Activated CD4-positive, alpha-beta T cell treated with anti-CD3 and anti-CD28 coated beads, Interleukin-2, Interleukin-6, amounts not matched to agents 100 ng/mL and 50 ng/mL, durations not matched to agents 16 hours and 8 hours (primary cell): ENCODE results near the gene PLIN5.

Experiments used
- DNase-seq: peaks from one replicate; pipeline ENCODE4 v3.0.0-alpha.2; 2020

Gene PLIN5

GRCh38 chr19:4534836-4535658, at the start of gene PLIN5:
PLIN5 (minus strand) TSS chr19:4535224; CDS start chr19:4534074, 1,150 bp downstream.
- DNase-seq, result peak; percentile 21

- DNase-seq, result peak; percentile 38
Observed at GRCh38 chr19:4583961-4584669, 49.1 kb upstream of the PLIN5 start.

GRCh38 chr19:4582980-4583842, 48.2 kb upstream of the PLIN5 start:
- no peak for DNase-seq

- DNase-seq, result no peak
Observed at GRCh38 chr19:4581666-4582553, 46.9 kb upstream of the PLIN5 start.

GRCh38 chr19:4580961-4581665, 46.1 kb upstream of the PLIN5 start:
- no peak for DNase-seq

- no peak for DNase-seq
Observed at GRCh38 chr19:4580021-4580901, 45.2 kb upstream of the PLIN5 start.

- DNase-seq, result no peak
Observed at GRCh38 chr19:4579389-4579788, 44.4 kb upstream of the PLIN5 start.

GRCh38 chr19:4578552-4579248, 43.7 kb upstream of the PLIN5 start:
- no peak for DNase-seq

- no peak for DNase-seq
Observed at GRCh38 chr19:4577020-4577782, 42.2 kb upstream of the PLIN5 start.

- peak; percentile 77 for DNase-seq
Observed at GRCh38 chr19:4576016-4576933, 41.3 kb upstream of the PLIN5 start.

GRCh38 chr19:4575267-4576015, 40.4 kb upstream of the PLIN5 start:
- DNase-seq, result no peak

- no peak for DNase-seq
Observed at GRCh38 chr19:4573682-4574081, 38.7 kb upstream of the PLIN5 start.

- DNase-seq, result no peak
Observed at GRCh38 chr19:4571305-4571917, 36.4 kb upstream of the PLIN5 start.

- no peak for DNase-seq
Observed at GRCh38 chr19:4570916-4571304, 35.9 kb upstream of the PLIN5 start.

- DNase-seq, result no peak
Observed at GRCh38 chr19:4570402-4570801, 35.4 kb upstream of the PLIN5 start.

- DNase-seq, result no peak
Observed at GRCh38 chr19:4568886-4569285, 33.9 kb upstream of the PLIN5 start.
